Bronchial epithelial cell (primary cell): ENCODE data around the gene DCUN1D1. TPM values are rescaled to one million over a fixed set of nuclear protein-coding genes. Genes with fewer than 3 reads are reported as not detected.

ENCODE experiments used
- DNase-seq: peaks from one replicate; pipeline ENCODE4 v3.0.0-alpha.2; 2010; ENCODE audit warnings: low read depth
- FAIRE-seq: peaks from 2 replicates; lab custom pipeline; 2011; peaks lifted over from hg19 to GRCh38; lab: Jason Lieb, UNC
- H3K27me3 ChIP-seq: 2 replicates; pipeline ENCODE4 v1.5.1; 2011; ENCODE audit warnings: low read length; ENCODE audit not compliant: control insufficient read depth, insufficient read depth
- H3K36me3 ChIP-seq: 2 replicates; pipeline ENCODE4 v1.5.1; 2011; ENCODE audit warnings: low read length; ENCODE audit not compliant: control insufficient read depth, insufficient read depth
- H3K4me3 ChIP-seq: 2 replicates; pipeline ENCODE4 v1.5.1; 2011; ENCODE audit warnings: mild to moderate bottlenecking, low read depth, low read length, control low read depth
- total RNA-seq: library from RNA; depleted of rRNA; stranded (reverse); fragments of >200 nt; gene quantifications from 2 replicates; pipeline ENCODE4 v1.2.1, GENCODE V29; 2014
- TF ChIP-seq, protein P1 (sequence below): IDR thresholded peaks from 2 replicates; pipeline ENCODE4 v1.5.1; 2011; ENCODE audit warnings: mild to moderate bottlenecking, moderate library complexity, low read length, control low read depth, inconsistent platforms; ENCODE audit not compliant: insufficient read depth, severe bottlenecking

The DCUN1D1 gene
- total RNA-seq, 1 donor from 2014 or later = 26.1 TPM

DNA sequence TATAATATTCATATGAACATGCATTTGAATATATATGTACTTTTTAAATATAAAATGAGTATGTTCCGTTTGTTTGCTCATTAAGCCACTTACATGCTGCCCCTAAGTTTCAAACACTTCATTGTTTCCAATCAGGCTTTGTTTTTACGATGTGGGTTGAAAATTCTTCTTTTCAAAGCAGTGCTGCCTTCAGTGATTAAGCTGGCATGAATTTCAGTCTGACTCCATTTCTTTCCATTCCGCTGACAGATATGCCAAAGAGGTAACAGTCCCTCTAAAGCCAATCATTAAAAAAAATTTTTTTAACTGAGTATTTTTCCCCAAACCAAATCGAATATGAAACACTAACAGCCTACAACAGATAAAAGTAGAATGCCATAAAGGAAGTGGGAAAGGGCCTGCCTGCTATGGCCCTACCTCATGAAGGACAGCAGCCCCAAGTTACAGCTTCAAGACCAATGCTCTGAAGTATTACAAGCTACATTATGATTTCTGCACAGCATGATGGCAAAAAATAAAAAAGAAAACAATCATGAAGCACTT lies 40.0 kb downstream of the DCUN1D1 start:
- no peak for FAIRE-seq
- H3K4me3 ChIP-seq = no peak overlapping the region
- no peaks in the 10 kb centered on the region for H3K36me3 ChIP-seq
- DNase-seq = no peak
- TF ChIP-seq, protein P1, sequence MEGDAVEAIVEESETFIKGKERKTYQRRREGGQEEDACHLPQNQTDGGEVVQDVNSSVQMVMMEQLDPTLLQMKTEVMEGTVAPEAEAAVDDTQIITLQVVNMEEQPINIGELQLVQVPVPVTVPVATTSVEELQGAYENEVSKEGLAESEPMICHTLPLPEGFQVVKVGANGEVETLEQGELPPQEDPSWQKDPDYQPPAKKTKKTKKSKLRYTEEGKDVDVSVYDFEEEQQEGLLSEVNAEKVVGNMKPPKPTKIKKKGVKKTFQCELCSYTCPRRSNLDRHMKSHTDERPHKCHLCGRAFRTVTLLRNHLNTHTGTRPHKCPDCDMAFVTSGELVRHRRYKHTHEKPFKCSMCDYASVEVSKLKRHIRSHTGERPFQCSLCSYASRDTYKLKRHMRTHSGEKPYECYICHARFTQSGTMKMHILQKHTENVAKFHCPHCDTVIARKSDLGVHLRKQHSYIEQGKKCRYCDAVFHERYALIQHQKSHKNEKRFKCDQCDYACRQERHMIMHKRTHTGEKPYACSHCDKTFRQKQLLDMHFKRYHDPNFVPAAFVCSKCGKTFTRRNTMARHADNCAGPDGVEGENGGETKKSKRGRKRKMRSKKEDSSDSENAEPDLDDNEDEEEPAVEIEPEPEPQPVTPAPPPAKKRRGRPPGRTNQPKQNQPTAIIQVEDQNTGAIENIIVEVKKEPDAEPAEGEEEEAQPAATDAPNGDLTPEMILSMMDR = no peak
- no peaks in the 10 kb centered on the region for H3K27me3 ChIP-seq

DNA sequence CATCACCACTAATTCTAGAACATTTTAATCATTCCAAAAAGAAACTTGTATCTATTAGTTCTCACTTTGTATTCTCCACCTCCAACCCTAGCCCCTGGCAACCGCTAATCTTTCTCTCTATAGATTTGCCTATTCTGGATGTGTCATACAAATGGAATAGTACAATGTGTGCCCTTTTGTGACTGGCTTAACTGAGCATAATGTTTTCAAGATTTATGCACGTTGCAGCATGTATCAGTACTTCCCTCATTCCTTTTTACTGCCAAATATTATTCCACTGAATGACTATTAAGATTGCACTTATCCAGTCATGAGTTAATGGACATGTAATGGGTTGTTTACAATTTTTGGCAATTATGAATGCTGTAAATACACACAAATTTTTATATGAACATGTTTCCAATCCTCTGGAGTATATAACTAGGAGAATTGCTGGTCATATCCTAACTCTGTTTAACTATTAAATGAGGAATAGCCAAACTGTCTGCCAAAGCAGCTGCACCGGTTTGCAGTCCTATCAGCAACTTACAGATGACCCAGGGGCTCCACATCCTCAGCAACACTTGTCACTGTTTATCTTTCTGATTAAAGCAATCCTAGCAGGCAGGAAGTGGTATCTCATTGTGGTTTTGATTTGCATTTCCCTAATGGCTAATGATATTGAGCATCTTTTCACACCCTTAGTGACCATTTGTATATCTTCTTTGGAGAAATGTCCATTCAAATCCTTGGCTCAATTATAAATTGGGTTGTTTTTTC lies 42.9 kb downstream of the DCUN1D1 start:
- TF ChIP-seq, protein P1 = no peak
- no peaks in the 10 kb centered on the region for H3K27me3 ChIP-seq
- no peak overlapping the region for H3K4me3 ChIP-seq
- DNase-seq = peak; percentile 69
- no peaks in the 10 kb centered on the region for H3K36me3 ChIP-seq
- FAIRE-seq = no peak

DNA sequence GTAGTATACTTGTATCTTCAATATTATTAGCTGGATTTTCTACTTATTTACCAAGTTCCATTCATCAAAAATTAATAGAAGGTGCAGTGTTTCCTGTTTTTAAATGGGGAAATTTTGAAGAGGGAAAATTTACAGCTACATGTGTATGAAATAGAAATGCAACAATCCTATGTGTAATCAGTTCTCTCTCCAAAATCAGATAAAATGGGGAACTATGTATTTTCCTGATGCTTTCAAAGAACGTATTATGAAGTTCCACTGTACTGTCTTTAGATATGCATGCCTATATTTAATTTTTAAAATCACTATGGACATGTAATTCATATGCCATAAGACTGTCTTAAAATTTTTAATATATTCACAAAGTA lies 43.4 kb downstream of the DCUN1D1 start:
- TF ChIP-seq, protein P1 = no peak
- FAIRE-seq (no peak), DNase-seq (no peak)
- Histone ChIP-seq H3K36me3 (no peaks in the 10 kb centered on the region), H3K27me3 (no peaks in the 10 kb centered on the region), H3K4me3 (no peak overlapping the region)

DNA sequence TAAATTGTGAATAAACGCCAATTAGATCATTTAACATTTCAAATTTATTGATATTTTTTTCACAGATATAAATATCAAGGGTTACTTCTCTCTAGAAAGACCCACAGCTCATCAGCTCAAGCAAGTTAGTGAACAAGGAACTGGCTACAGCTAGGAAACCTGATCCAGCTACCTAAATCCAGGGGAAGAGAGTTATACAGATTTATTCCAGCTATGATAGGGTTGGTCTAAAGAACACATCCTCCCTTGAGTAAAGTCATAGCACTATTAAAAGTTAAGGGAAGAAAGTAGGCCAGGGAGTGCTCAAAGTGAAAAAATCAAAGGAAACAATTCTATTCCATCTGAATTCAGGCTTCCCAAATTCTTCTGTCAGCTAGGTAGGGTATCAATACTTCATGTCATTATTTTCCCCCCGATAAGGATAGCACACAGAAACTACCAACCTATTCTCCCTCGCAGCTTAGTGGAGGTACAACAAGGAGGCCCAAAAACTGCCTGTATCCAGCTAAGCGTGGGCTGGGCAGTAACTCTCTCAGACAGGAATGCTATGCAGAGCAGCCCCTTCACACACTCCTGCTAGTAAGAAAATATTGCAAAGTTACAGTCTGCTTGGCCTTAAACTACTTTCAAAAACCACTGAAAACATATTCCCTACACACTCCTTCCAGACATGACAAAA lies 44.0 kb downstream of the DCUN1D1 start:
- FAIRE-seq (no peak), DNase-seq (no peak)
- no peaks in the 10 kb centered on the region for H3K27me3 ChIP-seq
- no peak overlapping the region for H3K4me3 ChIP-seq
- H3K36me3 ChIP-seq = no peaks in the 10 kb centered on the region
- TF ChIP-seq, protein P1 = no peak

DNA sequence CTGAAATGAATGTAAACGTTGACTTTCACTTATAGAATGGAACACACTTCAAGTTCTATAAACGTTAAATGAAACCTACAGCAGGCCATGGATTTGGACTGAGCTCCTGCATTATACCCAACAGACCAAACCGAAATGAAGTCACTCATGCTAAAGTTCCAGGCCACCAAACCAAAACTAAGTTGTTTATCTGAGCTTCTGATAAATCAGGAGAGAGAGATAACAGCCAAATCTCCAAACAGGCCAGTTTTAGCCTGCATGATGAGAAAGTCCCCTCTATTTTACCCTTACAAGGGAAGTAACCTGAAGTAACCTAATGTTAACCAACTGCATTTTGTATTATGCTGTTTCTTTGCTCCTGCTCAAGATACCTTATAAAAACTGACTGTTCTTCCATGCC lies 44.5 kb downstream of the DCUN1D1 start:
- FAIRE-seq = no peak
- DNase-seq = no peak

More for the DNA sequence above, 44.5 kb downstream of the DCUN1D1 start:
- Histone ChIP-seq H3K4me3 (no peak overlapping the region), H3K27me3 (no peaks in the 10 kb centered on the region), H3K36me3 (no peaks in the 10 kb centered on the region)
- TF ChIP-seq, protein P1 = no peak
